K562 (cell line): ENCODE measurements around the gene PTCH1. TPM values are rescaled to one million over a fixed set of nuclear protein-coding genes. Genes with fewer than 3 reads are reported as not detected.

Experiments used
- CSDE1 ChIP-seq, 2 experiments: fragments of 450-650 bp; IDR thresholded peaks; 2 replicates each; pipeline ENCODE4 v1.6.1; 2016; ENCODE audit warnings: mild to moderate bottlenecking in 1 of 2
- DPF2 ChIP-seq: fragments of 450-650 bp; IDR thresholded peaks from 2 replicates; pipeline ENCODE4 v1.6.1; 2016
- HDAC1 ChIP-seq, 2 experiments: fragments of 450-650 bp; IDR thresholded peaks; 2 replicates each; pipeline ENCODE4 v1.6.1; 2016 to 2017; ENCODE audit warnings: inconsistent platforms in 1 of 2, mild to moderate bottlenecking in 1 of 2, moderate library complexity in 1 of 2
- HLTF ChIP-seq: fragments of 450-650 bp; IDR thresholded peaks from 2 replicates; pipeline ENCODE4 v1.6.1; 2016
- KLF1 ChIP-seq: fragments of 450-650 bp; IDR thresholded peaks from 2 replicates; pipeline ENCODE4 v1.6.1; 2016; ENCODE audit warnings: missing genetic modification characterization, missing compliant biosample characterization
- KLF16 ChIP-seq: IDR thresholded peaks from 2 replicates; pipeline ENCODE4 v1.6.1; 2016; ENCODE audit warnings: antibody characterized with exemption
- LARP7 ChIP-seq: fragments of 450-650 bp; IDR thresholded peaks from 2 replicates; pipeline ENCODE4 v1.6.1; 2016
- MAZ ChIP-seq, 2 experiments: fragments of 450-650 bp in 1 of 2; sonication (generic) in 1 of 2; formaldehyde crosslinking; IDR thresholded peaks in 1 of 2; conservative IDR thresholded peaks in 1 of 2; 2 replicates each; pipeline versions ENCODE4 v1.4.0 to v1.5.0; 2020; ENCODE audit warnings: mild to moderate bottlenecking in 1 of 2, missing genetic modification reagents in 1 of 2
- MYC ChIP-seq, 2 experiments: fragments of 250-450 bp in 1 of 2; sonication (Bioruptor Pico) in 1 of 2; IDR thresholded peaks; 2 replicates each; pipeline versions ENCODE4 v1.5.1 to v1.6.1; 2012 to 2021; ENCODE audit warnings: low read depth in 2 of 2, borderline replicate concordance in 1 of 2, improper control_type of control experiment in 1 of 2, low read length in 1 of 2, mild to moderate bottlenecking in 1 of 2, moderate library complexity in 1 of 2
- MYNN ChIP-seq, 2 experiments: sonication (generic); formaldehyde crosslinking in 1 of 2; IDR thresholded peaks; 2 replicates each; pipeline versions ENCODE4 v1.5.0 to v1.6.1; 2016 to 2020; ENCODE audit warnings: antibody characterized with exemption in 1 of 2, missing genetic modification reagents in 1 of 2
- PHF8 ChIP-seq: fragments of 200-600 bp; sonication (generic); IDR thresholded peaks from 2 replicates; pipeline ENCODE4 v1.6.1; 2012; ENCODE audit warnings: mixed run types, mild to moderate bottlenecking, inconsistent platforms, low read length, moderate library complexity, borderline replicate concordance
- SMAD4 ChIP-seq: fragments of 250-450 bp; sonication (Bioruptor Pico); conservative IDR thresholded peaks from 2 replicates; pipeline ENCODE4 v1.8.0; 2021; ENCODE audit warnings: inconsistent platforms, mild to moderate bottlenecking, moderate library complexity
- SP2 ChIP-seq: IDR thresholded peaks from 2 replicates; pipeline ENCODE4 v1.6.1; 2011; ENCODE audit warnings: mild to moderate bottlenecking, low read depth, low read length, moderate library complexity; ENCODE audit not compliant: poor library complexity, severe bottlenecking; ENCODE audit errors: extremely low read depth
- SRSF9 ChIP-seq: fragments of 200-400 bp; formaldehyde crosslinking; IDR thresholded peaks from 2 replicates; pipeline ENCODE4 v1.6.1; 2017; ENCODE audit warnings: low read depth, low read length, borderline replicate concordance
- THRB ChIP-seq: fragments of 450-650 bp; formaldehyde crosslinking; conservative IDR thresholded peaks from 2 replicates; pipeline ENCODE4 v1.4.0; 2022; ENCODE audit warnings: mild to moderate bottlenecking, missing genetic modification characterization
- YBX1 ChIP-seq: fragments of 450-650 bp; IDR thresholded peaks from 2 replicates; pipeline ENCODE4 v1.7.1; 2016; ENCODE audit warnings: mild to moderate bottlenecking
- ZEB2 ChIP-seq: fragments of 450-650 bp; IDR thresholded peaks from 2 replicates; pipeline ENCODE4 v1.6.1; 2016
- ZFP36 ChIP-seq: fragments of 150-350 bp; IDR thresholded peaks from 2 replicates; pipeline ENCODE4 v1.6.1; 2018; ENCODE audit warnings: low read length, low read depth; ENCODE audit not compliant: partially characterized antibody
- ZNF316 ChIP-seq: fragments of 450-650 bp; IDR thresholded peaks from 2 replicates; pipeline ENCODE4 v1.6.1; 2016
- ZNF395 ChIP-seq: fragments of 200-800 bp; sonication (Bioruptor generic); IDR thresholded peaks from 2 replicates; pipeline ENCODE4 v1.6.1; 2017; ENCODE audit warnings: missing genetic modification characterization, missing compliant biosample characterization
- ZNF583 ChIP-seq: fragments of 250-450 bp; sonication (Bioruptor Pico); IDR thresholded peaks from 2 replicates; pipeline ENCODE4 v1.4.0; 2020
- polyA plus RNA-seq, 8 experiments: library from polyadenylated mRNA; depleted of rRNA in 4 of 8; stranded (reverse) in 5 of 8; unstranded in 3 of 8; fragments of >200 nt; fragmentation: Nextera tagmentation in 2 of 8; fragmentation: Illumina TruSeq in 1 of 8; extraction: Ambion mirVana in 2 of 8; extraction: Trizol in 1 of 8; gene quantifications; 2 replicates each; pipeline versions ENCODE4 v1.2.1 to v1.2.3, GENCODE V29; 2011 to 2014; ENCODE audit warnings: inconsistent platforms in 1 of 8, missing spikeins in 1 of 8
- total RNA-seq, 7 experiments: library from RNA; depleted of rRNA in 6 of 7; stranded (reverse); fragments of >200 nt in 6 of 7; fragmentation: Illumina TruSeq in 2 of 7; extraction: Trizol in 2 of 7; gene quantifications; 2 replicates each; pipeline versions ENCODE4 v1.2.1 to v1.2.3, GENCODE V29; 2011 to 2021; ENCODE audit warnings: low replicate concordance in 1 of 7
- TF ChIP-seq, protein P1 (sequence below): fragments of 450-650 bp; IDR thresholded peaks from 2 replicates; pipeline ENCODE4 v1.6.1; 2016; ENCODE audit warnings: mild to moderate bottlenecking

PTCH1 gene
- total and polyA plus RNA-seq, 9 of the 15 experiments (the other 6 are each of a cell fraction or from before 2014, with no cell fraction given), result 0.70 to 9.9 (median 3.8) TPM

GRCh38 chr9:95434116-95435073 is 82.4 kb downstream of the PTCH1 start (continued):
- peak; percentile 46; the same call in 1 of the 2 replicates for TF ChIP-seq THRB (CRISPR knock-in tag)
- peak; percentile 98 for TF ChIP-seq MYNN (IDR thresholded peaks at IDR 0.05)
- TF ChIP-seq MYNN (CRISPR knock-in tag; IDR thresholded peaks at IDR 0.05), result no peak
- TF ChIP-seq SMAD4 (CRISPR knock-in tag), result peak; percentile 76; the same call in 1 of the 2 replicates
- TF ChIP-seq CSDE1 (IDR thresholded peaks at IDR 0.05), result no peak
- TF ChIP-seq ZNF316, result peak; percentile 100
- no peak for TF ChIP-seq SP2
- no peak for TF ChIP-seq LARP7
- TF ChIP-seq HLTF, result 0 out of 2 replicates have a peak, but pooled peaks have one; percentile 66
- TF ChIP-seq HDAC1 (IDR thresholded peaks at IDR 0.05), result peak in 1 of 2 experiments; percentile 84; a peak in 1 of 4 replicates
- peak; percentile 88 for TF ChIP-seq KLF16
- peak; percentile 14 for TF ChIP-seq ZFP36
- TF ChIP-seq SRSF9, result no peak
- TF ChIP-seq KLF1 (tag), result 0 out of 2 replicates have a peak, but pooled peaks have one; percentile 43
- TF ChIP-seq, protein P1, sequence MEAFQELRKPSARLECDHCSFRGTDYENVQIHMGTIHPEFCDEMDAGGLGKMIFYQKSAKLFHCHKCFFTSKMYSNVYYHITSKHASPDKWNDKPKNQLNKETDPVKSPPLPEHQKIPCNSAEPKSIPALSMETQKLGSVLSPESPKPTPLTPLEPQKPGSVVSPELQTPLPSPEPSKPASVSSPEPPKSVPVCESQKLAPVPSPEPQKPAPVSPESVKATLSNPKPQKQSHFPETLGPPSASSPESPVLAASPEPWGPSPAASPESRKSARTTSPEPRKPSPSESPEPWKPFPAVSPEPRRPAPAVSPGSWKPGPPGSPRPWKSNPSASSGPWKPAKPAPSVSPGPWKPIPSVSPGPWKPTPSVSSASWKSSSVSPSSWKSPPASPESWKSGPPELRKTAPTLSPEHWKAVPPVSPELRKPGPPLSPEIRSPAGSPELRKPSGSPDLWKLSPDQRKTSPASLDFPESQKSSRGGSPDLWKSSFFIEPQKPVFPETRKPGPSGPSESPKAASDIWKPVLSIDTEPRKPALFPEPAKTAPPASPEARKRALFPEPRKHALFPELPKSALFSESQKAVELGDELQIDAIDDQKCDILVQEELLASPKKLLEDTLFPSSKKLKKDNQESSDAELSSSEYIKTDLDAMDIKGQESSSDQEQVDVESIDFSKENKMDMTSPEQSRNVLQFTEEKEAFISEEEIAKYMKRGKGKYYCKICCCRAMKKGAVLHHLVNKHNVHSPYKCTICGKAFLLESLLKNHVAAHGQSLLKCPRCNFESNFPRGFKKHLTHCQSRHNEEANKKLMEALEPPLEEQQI, result no peak
- TF ChIP-seq DPF2, result peak; percentile 83
- TF ChIP-seq ZNF395 (CRISPR knock-in tag), result 0 out of 2 replicates have a peak, but pooled peaks have one; percentile 48
- TF ChIP-seq MAZ (CRISPR knock-in tag; conservative IDR thresholded peaks at IDR 0.05 in 1 of 2, IDR thresholded peaks at IDR 0.05 in 1 of 2), result peak; percentile 64 to 84; a peak in 3 of 4 replicates
- TF ChIP-seq ZNF583 (CRISPR knock-in tag), result 0 out of 2 replicates have a peak, but pooled peaks have one; percentile 29
- TF ChIP-seq YBX1, result no peak
- peak; percentile 33; the same call in 1 of the 2 replicates for TF ChIP-seq PHF8
- peak; percentile 31; the same call in 1 of the 2 replicates for TF ChIP-seq ZEB2
- peak; percentile 57 for TF ChIP-seq MYC (IDR thresholded peaks at IDR 0.05; ENCODE audit: low read depth, low read length)
- 0 out of 2 replicates have a peak, but pooled peaks have one; percentile 18 for TF ChIP-seq MYC (CRISPR knock-in tag; IDR thresholded peaks at IDR 0.05; ENCODE audit: borderline replicate concordance, low read depth)
